ENCODE data around the gene TRIO. TPM values are rescaled to one million over a fixed set of nuclear protein-coding genes. Genes with fewer than 3 reads are reported as not detected.

TRIO gene
- total and polyA plus RNA-seq, 2 donors (not counting 3 experiments of a cell fraction or from before 2014, with no cell fraction given): 82.9 to 248 TPM

GRCh38 chr5:14528115-14528514, 385.0 kb downstream of the TRIO start:
- TF ChIP-seq POLR2A (IDR thresholded peaks at IDR 0.05; ENCODE audit: low read depth, low read length): no peak
- no peak for TF ChIP-seq CTCF (IDR thresholded peaks at IDR 0.05; ENCODE audit: extremely low read depth in 1 of 2, insufficient read depth in 1 of 2, low read depth in 1 of 2, low read length in 2 of 2)
- no peak for TF ChIP-seq FOS (IDR thresholded peaks at IDR 0.05; ENCODE audit: borderline replicate concordance, insufficient read depth, low read length)
- no peak for TF ChIP-seq MYC (IDR thresholded peaks at IDR 0.05; ENCODE audit: low read depth, low read length)
- no peak for TF ChIP-seq EZH2 (IDR thresholded peaks at IDR 0.05; ENCODE audit: borderline replicate concordance, low read depth, low read length, severe bottlenecking)
- TF ChIP-seq POLR2AphosphoS5 (IDR thresholded peaks at IDR 0.05; ENCODE audit: insufficient read depth, low read depth, low read length): no peak
- no peak for TF ChIP-seq JUN (IDR thresholded peaks at IDR 0.05; ENCODE audit: borderline replicate concordance, insufficient read depth, insufficient read length, low read depth)
- no peak for TF ChIP-seq MAX (IDR thresholded peaks at IDR 0.05; ENCODE audit: insufficient read depth, insufficient read length)
- TF ChIP-seq GATA2 (IDR thresholded peaks at IDR 0.05; ENCODE audit: insufficient read depth, insufficient read length, low read depth, low read length): no peak
- Histone ChIP-seq H3K4me1 (ENCODE audit: control insufficient read depth, extremely low read depth, insufficient read depth, low read length) (peaks cover 2% of the 10 kb centered on the region), H3K27me3 (ENCODE audit: control insufficient read depth in 2 of 2, insufficient read depth in 2 of 2, low read length in 2 of 2) (peaks cover 0 to 10% of the 10 kb centered on the region in 2 experiments), H3K9me1 (replicated peaks; ENCODE audit: control insufficient read depth, extremely low read depth, insufficient read depth, low read length) (no peaks in the 10 kb centered on the region), H3K36me3 (ENCODE audit: control insufficient read depth in 2 of 2, extremely low read depth in 1 of 2, insufficient read depth in 2 of 2, low read length in 2 of 2) (no peaks in the 10 kb centered on the region), H3K4me3 (replicated peaks in 1 of 3; ENCODE audit: insufficient read depth in 1 of 3, low read depth in 1 of 3, low read length in 3 of 3) (no peak overlapping the region), H3K79me2 (ENCODE audit: control insufficient read depth, insufficient read depth, low read length) (no peaks in the 10 kb centered on the region), H3K27ac (ENCODE audit: insufficient read depth, low read depth, low read length) (no peak overlapping the region), H3K4me2 (ENCODE audit: insufficient read depth, low read length) (no peak overlapping the region), H3K9me3 (replicated peaks; ENCODE audit: control insufficient read depth, insufficient read depth, low read length) (no peaks in the 10 kb centered on the region), H2AFZ (ENCODE audit: low read depth, low read length) (no peak overlapping the region), H3K9ac (replicated peaks; ENCODE audit: extremely low read depth, insufficient read depth, low read length) (no peak overlapping the region), H4K20me1 (replicated peaks; ENCODE audit: control insufficient read depth, extremely low read depth, insufficient read depth, low read length) (no peaks in the 10 kb centered on the region)
- POLR2A ChIA-PET: no interaction called here
- CTCF ChIA-PET: no interaction called here
- FAIRE-seq: peak; percentile 18
- intact Hi-C loops (cut with micrococcal nuclease) (no loop called here), dilution Hi-C loops (cut with MboI; ENCODE audit: extremely low pct_ligation_motif_present, low sequenced_read_pairs) (loop anchor here (25.0 kb wide), 1 partner anchor 109 kb away; no protein-coding TSS in a partner anchor)
- no TSS peak for BruUV-seq (replicated peaks)
- DNase-seq (ENCODE audit: low read depth, low spot score): peak; percentile 42
